Activated T-cell treated with anti-CD3 and anti-CD28 coated beads for 1 hour (primary cell): ENCODE data around the gene PLK5.
"Not testable (repeated sequence)": the region's sequence is repeated elsewhere in the genome, so short reads cannot be mapped to it uniquely, and the experiment has no call there.

Source experiments
- DNase-seq: peaks from one replicate; pipeline ENCODE4 v3.0.0-alpha.2; 2020; ENCODE audit warnings: low read depth

Gene PLK5

DNA sequence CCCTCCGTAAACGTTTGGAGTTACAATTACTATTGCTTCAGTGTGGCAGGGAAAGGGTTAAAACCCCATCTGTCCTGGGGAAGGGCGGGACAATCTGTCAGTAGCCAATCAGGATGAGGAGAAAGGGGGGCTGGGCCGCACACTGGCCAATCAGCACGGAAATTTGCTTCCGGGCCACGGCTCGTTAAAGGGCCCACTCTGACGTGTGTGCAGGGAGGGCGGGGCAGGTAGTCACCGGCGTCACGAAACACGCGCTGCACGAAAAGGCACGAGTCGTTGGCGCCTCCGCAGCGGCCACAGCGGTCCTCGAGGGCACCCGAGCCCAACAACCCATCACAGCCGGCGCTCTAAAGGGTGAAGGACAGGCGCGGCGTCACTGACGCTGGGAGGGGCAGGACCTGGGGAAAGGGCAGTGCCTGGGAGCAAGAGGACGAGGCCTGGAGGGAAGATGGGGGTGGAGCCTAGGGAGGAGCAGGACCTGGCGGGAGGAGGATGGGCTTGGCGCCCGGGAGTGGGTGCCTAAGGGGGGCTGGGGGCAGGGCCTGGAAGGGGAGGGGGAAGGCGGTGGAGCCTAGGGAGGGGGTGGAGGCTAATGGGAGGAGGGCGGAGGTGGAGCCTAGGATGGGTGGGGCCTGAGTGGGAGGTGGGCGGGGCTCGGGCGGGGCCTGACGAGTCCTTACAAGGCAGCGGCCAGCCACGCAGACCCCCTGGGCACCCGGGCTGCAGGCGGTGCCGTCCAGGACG lies 15.9 kb upstream of the PLK5 start:
- DNase-seq = peak; percentile 83

DNA sequence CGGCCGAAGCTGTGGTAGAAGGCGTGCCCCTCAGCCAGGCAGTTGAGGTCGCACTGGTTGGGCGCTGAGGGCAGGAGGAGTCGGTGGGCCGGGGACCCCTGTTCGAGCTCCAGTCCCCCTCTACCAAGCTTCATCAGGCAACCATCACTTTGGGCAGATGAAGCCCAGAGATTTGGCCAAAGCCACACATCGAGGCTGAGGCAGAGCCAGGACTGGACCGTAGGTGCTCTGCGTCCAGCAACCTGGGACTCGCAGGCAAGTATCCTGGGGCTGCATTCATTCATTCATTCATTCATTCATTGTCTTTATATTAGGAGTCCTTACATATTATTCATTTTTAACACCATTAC lies 15.4 kb upstream of the PLK5 start:
- no peak for DNase-seq

DNA sequence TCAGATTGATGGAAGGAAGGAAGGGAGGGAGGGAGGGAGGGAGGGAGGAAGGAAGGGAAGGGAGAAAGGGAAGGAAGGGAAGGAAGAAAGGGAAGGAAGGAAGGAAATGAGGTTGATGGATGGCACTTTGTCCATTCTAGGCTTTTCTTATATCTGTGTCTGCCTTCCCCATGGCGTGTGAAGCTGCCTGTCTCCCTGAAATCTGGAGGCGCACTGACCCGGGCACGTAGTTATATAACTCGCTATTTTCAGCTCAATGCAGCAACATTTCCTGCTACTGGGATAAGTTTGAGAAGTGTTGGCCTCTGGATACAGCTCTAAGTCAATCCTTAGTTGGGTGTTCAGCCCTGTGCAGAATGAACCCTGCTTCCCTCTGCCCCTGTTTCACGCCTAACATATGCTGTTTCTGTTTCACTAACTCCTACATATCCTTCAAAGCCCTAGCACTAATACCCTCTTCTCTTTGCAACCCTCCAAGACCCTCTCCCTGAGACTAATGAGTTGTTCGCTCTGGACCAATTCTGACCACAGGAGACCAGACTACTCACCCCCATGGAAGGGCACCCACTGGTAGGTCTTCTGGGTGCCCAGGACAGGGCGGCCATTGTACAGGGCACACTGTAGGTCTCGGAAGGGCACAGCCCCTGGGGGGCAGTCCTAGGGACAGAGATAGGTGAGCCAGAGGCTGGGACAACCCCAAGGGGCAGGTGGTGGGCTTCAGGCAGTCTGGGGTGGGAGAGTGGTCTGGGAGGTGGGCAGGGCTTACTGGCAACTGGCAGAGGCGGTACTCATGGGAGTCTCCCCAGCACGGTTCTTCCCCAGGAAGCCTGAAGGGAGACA lies 14.1 kb upstream of the PLK5 start:
- DNase-seq = no peak

DNA sequence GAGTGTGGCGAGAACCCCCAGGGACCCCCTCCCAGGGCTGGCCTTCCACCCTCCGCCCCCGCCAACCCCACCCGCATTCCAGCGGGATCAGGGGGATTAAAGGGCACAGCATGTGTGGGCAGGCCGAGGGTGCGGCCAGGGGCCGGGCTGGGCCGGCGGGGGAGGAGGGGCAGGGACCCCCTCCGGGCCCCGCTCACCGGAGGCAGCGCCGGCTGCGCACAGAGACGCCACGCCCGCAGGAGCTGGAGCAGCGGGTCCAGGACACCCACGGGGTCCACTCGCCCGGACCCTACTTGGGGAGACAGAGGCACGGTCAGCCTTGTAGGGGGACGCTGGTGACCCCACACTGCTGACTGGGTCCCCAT lies 13.5 kb upstream of the PLK5 start:
- DNase-seq = no peak

DNA sequence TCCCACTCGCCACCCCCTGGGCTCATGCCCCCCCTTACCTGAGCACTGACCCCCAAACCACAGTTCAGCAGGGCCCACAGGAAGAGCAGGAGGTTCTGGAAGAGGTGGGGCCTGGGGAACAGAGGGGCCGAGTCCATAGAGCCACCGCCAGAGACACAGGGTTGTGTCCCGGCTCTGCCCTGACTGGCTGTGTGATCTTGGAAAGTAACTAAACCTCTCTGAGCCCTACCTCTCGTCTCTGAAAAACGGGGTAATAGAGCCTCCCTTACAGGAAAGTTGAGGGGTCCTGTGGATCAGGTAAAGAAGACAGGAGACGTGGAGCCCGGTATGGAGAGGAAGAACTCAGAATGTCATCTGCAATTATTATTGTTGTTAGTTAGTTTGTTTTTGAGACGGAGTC lies 13.1 kb upstream of the PLK5 start:
- DNase-seq = no peak

DNA sequence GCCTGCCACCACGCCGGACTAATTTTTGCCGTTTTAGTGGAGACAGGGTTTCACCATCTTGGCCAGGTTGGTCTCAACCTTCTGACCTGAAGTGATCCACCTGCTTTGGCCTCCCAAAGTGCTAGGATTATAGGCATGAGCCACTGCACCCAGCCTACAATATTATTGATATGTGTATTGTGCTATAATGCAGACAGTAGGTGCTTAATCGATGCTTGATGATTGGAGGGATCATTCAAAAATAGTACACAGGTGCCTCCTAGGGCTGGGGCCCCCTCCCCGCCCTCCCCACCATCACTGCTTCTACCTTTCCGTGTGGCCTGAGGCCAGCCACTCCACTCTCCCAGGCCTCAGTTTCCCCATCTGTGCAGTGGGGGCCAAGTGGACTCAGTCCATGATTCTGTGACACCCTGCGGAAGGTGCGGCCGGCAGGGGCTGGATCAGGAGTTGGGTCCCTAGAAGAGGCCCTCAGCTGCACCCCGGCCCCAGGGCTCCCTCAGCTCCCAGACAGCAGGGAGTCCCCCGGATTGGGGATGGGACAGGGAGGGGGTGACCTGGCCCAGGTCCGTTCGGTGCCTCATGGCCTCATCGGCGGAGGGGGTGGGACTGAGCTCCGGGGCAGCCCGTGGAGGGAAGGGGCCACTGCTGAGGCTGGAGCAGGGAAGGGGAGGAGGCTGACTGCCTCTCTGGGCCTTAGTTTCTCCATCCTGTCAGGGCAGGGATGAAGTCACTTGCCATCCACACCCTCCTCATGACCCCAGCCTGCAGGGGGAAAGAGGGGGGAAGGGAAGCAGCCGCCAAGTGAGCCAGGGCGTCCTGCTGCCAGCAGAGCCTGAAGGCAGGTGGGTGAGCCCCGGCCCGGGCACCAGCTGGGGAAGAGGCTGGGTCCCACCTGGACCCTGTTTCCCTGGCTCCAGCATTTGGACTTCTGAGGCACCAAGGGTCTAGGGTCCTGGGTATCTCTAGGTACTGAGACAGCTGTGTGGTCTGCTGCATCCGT lies 12.3 kb upstream of the PLK5 start:
- no peak for DNase-seq

DNA sequence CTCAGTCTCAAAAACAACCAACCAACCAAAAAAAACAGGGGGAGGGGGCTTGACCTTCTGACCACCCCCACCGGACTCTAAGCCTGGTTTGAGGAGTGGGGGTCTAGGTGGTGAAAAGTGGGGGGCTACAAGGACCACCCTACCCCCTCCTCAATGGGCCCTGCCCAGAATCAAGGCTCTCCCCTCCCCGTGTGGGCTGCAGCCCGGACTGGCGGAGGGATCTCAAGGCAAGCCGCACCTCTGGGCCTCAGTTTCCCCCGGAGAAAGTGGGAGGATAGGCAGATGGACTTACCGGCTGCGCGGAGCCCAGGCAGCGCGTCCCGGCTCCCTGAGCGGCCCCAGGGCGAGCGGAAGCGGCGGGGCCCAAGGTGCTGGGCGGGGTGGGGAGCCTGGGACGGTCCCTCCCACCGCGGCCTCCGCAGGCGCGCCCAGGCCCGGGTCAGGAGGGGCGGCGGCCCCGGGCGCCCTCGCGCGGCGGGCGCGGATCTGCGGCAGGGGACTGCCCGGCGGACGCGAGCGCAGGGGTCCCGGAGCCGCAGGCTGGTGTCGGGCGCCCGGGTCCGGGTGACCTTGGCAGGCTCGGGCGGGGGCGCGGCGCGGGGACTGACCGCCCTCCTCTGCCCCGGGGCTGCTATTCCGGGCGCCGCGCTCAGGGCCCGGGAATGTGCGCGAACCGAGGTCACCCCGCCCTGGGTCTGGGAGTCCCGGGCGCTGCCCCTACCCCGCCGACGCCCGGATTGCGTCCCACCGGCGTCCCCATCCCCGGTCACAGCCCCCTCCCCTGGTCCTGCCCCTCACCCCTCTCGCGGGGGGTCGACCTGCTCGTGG lies 11.0 kb upstream of the PLK5 start, which contains the start of gene ADAMTSL5:
TSS of gene ADAMTSL5 (minus strand) at position 349 of the 828 bp plus-strand sequence. CDS start 2,076 bp downstream, outside the sequence.
- peak; percentile 35 for DNase-seq

DNA sequence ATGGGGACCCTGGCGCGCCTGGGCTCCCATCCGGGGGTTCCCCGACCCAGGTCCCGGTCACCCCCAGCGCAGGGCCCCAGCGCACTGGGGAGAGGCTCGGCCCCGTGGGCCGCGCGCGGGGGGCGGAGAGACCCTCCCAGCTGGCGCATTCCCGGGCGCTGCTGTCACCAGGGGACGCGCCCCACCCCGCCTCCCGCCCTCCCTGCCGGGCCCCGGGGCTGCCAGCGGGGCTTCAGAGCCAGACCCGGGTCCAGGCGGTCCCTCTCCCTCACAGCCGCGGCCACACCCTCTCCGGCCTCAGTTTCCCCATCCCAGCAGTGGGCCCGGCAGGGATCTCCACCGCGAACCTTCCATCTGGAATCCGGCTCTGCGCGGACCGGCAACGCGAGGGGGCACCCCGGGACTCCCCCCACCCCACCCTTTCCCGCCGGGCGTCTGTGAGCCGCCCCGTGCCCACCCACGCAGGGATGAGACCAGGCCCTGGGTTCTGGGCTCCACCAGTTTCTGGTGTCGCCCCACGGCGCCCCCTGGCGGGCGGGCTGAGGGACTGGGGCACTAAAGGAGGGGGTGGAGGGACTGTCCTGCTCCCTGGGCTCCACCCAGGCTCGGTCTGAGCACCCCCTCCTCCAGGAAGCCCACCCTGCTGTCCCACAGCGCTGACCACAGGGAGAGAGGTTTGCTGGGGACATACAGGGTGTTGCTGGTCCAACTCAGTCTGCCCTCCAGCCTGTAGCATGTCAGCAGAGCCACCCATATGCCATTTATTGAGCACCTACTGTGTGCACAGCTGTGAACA lies 10.2 kb upstream of the PLK5 start:
- peak; percentile 62 for DNase-seq

DNA sequence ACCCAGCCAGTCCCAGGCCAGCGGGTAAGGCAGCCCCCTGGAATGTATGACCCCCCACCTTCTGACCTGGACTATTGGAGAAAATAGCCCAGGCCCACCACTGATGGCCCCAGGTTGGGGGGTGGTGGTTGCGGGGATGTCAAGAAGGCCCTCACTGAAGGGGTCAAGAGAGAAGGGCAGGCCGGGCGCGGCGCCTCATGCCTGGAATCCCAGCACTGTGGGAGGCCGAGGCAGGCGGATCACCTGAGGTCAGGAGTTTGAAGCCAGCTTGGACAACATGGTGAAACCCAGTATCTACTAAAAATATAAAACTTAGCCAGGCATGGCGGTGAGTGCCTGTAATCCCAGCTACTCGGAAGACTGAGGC lies 9.6 kb upstream of the PLK5 start:
- no peak for DNase-seq

DNA sequence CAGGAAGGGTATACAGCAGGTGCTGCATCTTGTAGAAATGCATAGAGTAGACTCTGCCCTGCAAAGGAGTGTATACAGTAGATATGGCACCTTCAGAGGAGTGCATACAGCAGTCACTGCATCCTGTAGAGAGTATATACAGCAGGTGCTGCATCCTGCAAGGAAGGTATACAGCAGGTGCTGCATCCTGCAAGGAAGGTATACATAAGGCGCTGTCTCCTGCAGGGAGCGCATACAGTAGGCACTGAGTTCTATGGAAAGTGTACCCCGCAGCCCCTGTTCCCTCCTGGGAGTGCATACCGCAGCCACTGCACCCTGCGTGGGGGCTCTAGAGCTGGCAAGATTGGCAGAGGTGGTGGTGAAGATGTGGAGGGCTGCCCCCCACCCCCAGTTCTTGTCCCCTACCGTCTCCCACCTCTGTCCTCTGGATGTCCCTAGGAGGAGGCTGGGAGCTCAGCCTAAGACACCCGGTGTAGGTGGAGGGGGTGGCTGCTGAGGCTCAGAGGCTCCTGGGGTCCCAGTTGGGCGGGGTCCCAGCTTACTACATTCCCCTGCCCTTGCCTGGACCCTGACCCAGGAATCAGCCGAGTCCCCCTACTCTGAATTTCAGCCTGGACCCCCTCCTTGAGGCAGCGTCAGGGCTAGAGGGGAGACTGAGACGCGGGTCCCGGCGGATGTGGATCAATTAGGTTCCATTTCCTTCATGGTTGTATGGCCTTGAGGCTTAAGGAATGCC lies 8.7 kb upstream of the PLK5 start:
- no peak for DNase-seq

DNA sequence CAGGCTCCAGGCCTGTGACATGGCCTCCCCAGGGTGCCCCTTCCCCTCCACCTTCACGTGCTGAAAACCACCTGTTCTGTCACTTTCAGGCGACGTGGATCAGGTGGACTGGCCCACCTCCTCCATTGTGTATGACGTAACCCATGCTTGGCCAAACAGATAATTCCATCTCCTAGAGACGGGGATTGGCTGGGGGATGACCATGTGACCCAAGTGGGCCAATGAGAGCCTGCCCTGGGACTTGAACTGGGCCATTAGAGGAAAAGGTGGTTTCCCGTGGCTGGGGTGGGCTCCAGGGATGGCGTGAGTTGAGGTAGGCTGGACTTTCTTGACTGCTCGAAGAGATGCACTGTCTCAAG lies 7.5 kb upstream of the PLK5 start:
- no peak for DNase-seq

DNA sequence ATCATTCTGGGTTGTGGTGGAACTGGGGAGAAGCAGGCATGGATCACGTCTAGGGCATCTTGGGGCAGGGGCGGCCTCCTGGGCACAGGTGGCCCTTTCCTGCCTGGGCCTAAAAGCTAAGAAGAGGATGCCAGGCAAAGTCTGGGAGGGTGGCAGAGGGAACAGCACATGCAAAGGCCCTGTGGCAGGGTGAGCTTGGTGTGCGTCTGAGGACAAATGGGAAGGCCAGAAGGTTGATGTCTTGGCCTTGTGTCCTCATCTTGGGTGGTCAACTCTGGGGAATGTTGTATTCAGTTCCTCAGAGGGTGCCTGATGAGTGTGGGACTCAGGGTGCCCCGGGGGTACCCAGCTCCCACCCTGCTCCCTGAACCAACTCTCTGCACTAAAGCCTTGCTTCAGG lies 5.4 kb upstream of the PLK5 start:
- no peak for DNase-seq

DNA sequence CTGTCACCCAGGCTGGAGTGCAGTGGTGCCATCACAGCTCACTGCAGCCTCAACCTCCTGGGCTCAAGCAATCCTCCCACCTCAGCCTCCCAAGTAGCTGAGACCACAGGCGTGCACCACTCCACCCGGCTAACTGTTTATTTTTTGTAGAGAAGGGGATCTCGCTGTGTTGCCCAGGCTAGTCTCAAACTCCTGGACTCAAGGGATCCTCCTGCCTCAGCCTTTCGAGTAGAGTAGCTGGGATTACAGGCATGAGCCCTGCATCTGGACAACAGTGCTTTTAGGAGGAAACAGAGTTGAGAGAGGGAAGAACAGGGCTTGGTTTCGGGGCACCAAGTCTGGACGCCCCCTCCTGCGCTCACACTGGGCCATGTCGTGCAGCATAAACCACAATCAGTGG lies 4.1 kb upstream of the PLK5 start:
- not testable (repeated sequence) for DNase-seq

DNA sequence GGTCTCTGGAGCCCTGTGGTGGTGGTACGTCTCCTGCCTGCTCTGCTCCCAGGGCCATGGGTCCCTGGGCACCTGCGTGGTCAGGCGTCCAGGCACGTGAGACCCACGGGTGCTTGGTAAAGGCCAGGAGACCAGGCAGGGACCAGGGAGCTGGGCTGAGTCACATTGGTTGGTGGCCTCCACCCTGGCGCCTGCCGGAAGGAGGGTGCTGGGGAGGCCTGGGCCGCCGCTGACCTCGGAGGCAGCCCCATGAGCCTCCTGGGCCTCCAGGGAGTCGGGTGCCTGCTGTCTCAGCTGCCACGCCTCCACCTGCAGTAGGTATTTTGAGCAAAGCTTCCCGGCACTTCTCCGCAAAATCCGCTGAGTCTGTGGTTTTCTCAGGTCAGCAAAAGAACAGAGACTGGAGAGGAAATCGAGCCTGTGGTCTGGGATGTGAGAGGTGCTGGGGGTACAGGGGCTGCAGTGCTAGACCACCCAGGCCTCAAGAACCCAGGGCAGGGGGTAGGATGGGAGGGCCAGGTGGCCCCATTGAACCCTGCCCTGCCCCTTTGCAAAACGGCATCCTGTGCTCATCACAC lies 3.6 kb upstream of the PLK5 start:
- DNase-seq = no peak

DNA sequence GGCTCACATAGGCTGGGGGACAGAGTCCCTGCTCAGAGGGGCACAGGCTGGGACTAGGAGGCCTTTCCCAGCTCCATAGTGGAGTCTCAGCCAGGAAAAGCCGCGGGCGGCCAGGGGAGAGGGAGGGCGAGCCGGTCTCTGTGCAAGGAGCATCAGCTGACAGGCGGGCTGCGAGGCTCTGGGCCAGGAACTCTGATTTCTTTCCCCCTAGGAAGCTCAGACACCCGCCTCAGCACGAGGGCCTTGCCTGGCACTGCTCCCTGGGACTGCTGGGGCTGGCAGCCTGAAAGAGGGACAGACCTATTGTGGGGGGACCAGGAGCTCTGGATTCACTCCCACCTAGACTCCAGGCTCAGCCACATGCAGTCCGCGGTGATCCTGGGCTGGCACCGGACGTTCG lies 2.2 kb upstream of the PLK5 start:
- DNase-seq = no peak

DNA sequence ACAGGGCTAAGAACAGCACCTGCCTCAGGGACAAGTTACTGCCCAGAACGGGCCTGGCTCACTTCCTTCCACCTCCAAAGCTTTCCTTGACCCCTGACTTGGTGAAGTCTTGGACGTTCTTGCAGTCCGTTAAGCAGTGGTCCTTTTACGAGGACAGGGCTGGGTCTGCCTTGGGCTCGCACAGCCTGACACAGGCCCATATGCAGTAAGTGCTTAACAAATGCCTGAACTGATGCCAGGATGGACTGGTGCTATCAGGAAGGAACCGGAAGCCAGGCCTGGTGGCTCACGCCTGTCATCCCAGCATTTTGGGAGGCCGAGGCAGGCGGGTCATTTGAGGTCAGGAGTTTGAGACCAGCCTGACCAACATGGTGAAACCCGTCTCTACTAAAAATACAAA lies 1.8 kb upstream of the PLK5 start:
- DNase-seq = no peak

DNA sequence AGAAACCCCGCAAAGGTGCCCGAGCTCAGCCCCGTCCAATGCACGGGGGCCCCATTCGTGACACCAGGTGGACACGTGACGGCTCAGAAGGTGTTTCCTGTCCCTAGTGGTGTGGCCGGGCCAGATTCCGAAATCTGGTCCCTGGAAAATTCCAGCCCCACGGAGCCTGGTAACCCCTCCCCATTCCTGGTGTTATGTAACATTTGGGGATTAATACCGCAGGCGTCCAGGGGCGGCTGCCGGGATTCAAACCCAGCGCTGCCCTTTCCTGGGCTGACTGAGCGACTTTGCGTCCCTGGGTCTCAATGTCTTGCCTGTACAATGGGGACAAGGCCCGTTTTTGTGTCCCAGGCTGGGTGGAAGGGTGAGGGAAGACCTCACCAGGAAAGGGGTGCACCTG lies 1.0 kb upstream of the PLK5 start:
- no peak for DNase-seq

DNA sequence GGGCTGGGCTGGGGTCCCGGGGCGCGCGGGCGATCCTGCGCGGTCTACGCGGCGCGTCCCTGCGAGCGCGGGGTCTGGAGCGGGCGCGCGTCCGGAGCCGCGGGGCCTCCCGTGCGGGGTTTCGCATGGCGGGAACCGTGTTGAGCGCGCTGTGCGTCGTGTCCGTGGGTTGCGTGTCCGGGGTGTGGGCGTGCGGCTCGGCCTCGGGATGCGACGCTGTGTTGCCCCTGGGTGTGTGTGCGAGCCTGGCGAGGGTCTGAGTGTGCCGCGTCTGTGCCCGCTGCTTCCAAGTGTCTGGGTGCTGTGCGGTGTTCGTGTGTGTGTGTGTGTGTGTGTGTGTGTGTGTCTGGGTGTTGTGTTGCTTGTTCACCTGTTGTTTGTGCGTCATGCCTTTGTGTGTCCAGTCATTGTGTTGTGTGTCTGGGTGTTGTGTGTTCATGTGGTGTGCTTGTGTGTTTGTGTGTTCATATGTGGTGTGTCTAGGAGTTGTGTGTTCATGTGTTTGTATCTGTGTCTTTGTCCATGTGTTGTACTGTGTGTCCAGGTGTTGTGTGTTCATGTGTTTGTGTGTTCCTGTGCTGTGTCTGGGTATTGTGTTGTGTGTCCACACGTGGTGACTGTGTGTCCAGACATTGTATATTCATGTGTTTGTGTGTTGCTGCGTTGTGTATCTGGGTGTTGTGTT lies 552 bp downstream of the PLK5 start:
- DNase-seq = no peak

DNA sequence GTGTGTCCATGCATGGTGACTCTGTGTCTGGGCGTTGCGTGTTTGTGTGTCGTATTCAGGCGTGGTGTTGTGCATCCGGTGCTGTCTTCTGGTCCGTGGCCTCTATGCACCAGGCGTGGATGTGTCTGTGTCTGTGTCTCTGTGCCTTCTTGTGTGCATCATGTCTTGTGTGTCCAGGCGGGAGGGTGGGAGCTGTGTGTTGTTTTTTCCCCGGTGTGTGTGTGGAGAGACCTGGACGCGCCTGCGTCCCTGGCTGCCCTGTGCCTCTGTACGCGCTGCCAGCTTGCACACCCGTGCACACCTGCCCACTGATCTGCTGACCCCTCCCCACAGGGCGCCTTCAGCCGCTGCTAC lies 1.1 kb downstream of the PLK5 start:
- DNase-seq = no peak
